Fibroblast of lung (primary cell): ENCODE results near the gene EPHB6. TPM values are rescaled to one million over a fixed set of nuclear protein-coding genes. Genes with fewer than 3 reads are reported as not detected.

ENCODE experiments used
- DNase-seq, 2 donors: peaks; one replicate each; pipeline versions ENCODE4 v3.0.0 to v3.0.0-alpha.2; 2010; ENCODE audit warnings: low read depth in 2 of 2
- H2AFZ ChIP-seq: 2 replicates; pipeline ENCODE4 v1.5.1; 2012; ENCODE audit warnings: low read length, control low read depth, inconsistent platforms
- H3K27ac ChIP-seq: 2 replicates; pipeline ENCODE4 v1.5.1; 2011; ENCODE audit warnings: low read length, control low read depth; ENCODE audit not compliant: insufficient read depth
- H3K27me3 ChIP-seq: 2 replicates; pipeline ENCODE4 v1.5.1; 2011; ENCODE audit warnings: mild to moderate bottlenecking, low read length; ENCODE audit not compliant: control insufficient read depth, insufficient read depth
- H3K36me3 ChIP-seq: 2 replicates; pipeline ENCODE4 v1.5.1; 2011; ENCODE audit warnings: low read length; ENCODE audit not compliant: control insufficient read depth, insufficient read depth
- H3K4me1 ChIP-seq: 2 replicates; pipeline ENCODE4 v1.5.1; 2011; ENCODE audit warnings: low read length; ENCODE audit not compliant: control insufficient read depth, insufficient read depth; ENCODE audit errors: extremely low read depth
- H3K4me2 ChIP-seq: 2 replicates; pipeline ENCODE4 v1.5.1; 2011; ENCODE audit warnings: low read length, control low read depth; ENCODE audit not compliant: insufficient read depth; ENCODE audit errors: extremely low read depth
- H3K4me3 ChIP-seq, 4 experiments: fragments of 200-600 bp in 1 of 4; sonication (generic) in 1 of 4; replicated peaks in 1 of 4; 2 replicates each; pipeline ENCODE4 v1.5.1; 2011 to 2016; ENCODE audit warnings: low read length in 4 of 4, low read depth in 3 of 4, mild to moderate bottlenecking in 3 of 4, control low read depth in 2 of 4, inconsistent platforms in 1 of 4, mixed read lengths in 1 of 4; ENCODE audit not compliant: insufficient read depth in 1 of 4; ENCODE audit errors: control extremely low read depth in 1 of 4
- H3K79me2 ChIP-seq: 2 replicates; pipeline ENCODE4 v1.5.1; 2012; ENCODE audit warnings: mild to moderate bottlenecking, low read length, inconsistent platforms; ENCODE audit not compliant: control insufficient read depth, insufficient read depth
- H3K9ac ChIP-seq: 2 replicates; pipeline ENCODE4 v1.5.1; 2011; ENCODE audit warnings: mild to moderate bottlenecking, low read length, control low read depth; ENCODE audit not compliant: insufficient read depth
- H3K9me3 ChIP-seq: 2 replicates; pipeline ENCODE4 v1.5.1; 2012; ENCODE audit warnings: low read depth, low read length; ENCODE audit not compliant: control insufficient read depth, insufficient read depth
- H4K20me1 ChIP-seq: 2 replicates; pipeline ENCODE4 v1.5.1; 2011; ENCODE audit warnings: low read length; ENCODE audit not compliant: control insufficient read depth, insufficient read depth; ENCODE audit errors: extremely low read depth
- CTCF ChIP-seq, 2 donors: IDR thresholded peaks in 1 of 2; conservative IDR thresholded peaks in 1 of 2; 1 replicate in 1 of 2; 2 replicates in 1 of 2; pipeline ENCODE4 v1.5.1; 2011 to 2012; ENCODE audit warnings: low read length in 2 of 2, control low read depth in 1 of 2, inconsistent platforms in 1 of 2, low read depth in 1 of 2, mild to moderate bottlenecking in 1 of 2
- EZH2 ChIP-seq: IDR thresholded peaks from 2 replicates; pipeline ENCODE4 v1.5.1; 2012; ENCODE audit warnings: low read length, control low read depth, mild to moderate bottlenecking; ENCODE audit errors: missing control alignments
- polyA plus RNA-seq, 2 donors: library from polyadenylated mRNA; depleted of rRNA in 1 of 2; stranded (reverse) in 1 of 2; unstranded in 1 of 2; fragments of >200 nt; gene quantifications; 2 replicates each; pipeline ENCODE4 v1.2.1, GENCODE V29; 2011 to 2012; ENCODE audit warnings: missing spikeins in 1 of 2
- total RNA-seq: library from RNA; depleted of rRNA; stranded (reverse); fragments of >200 nt; gene quantifications from 2 replicates; pipeline ENCODE4 v1.2.1, GENCODE V29; 2014

Gene EPHB6
- total and polyA plus RNA-seq, 2 donors (not counting 1 experiment from before 2014, with no cell fraction given): 1.1 to 4.3 TPM

GRCh38 chr7:142813699-142814098, 41.2 kb upstream of the EPHB6 start:
- Histone ChIP-seq H3K27me3 (peaks cover 2% of the 10 kb centered on the region), H3K4me2 (no peak overlapping the region), H3K79me2 (no peaks in the 10 kb centered on the region), H2AFZ (no peak overlapping the region), H3K4me3 (no peak overlapping the region), H3K27ac (no peak overlapping the region), H3K4me1 (no peaks in the 10 kb centered on the region), H3K9ac (no peak overlapping the region), H3K9me3 (no peaks in the 10 kb centered on the region), H3K36me3 (no peaks in the 10 kb centered on the region), H4K20me1 (no peaks in the 10 kb centered on the region)
- no peak for TF ChIP-seq EZH2
- no peak for DNase-seq

GRCh38 chr7:142814451-142814850, 40.4 kb upstream of the EPHB6 start:
- Histone ChIP-seq H4K20me1 (no peaks in the 10 kb centered on the region), H3K4me1 (no peaks in the 10 kb centered on the region), H3K4me2 (no peak overlapping the region), H2AFZ (no peak overlapping the region), H3K27ac (no peak overlapping the region), H3K4me3 (no peak overlapping the region), H3K79me2 (no peaks in the 10 kb centered on the region), H3K9me3 (no peaks in the 10 kb centered on the region), H3K36me3 (no peaks in the 10 kb centered on the region), H3K9ac (no peak overlapping the region), H3K27me3 (peaks cover 2% of the 10 kb centered on the region)
- TF ChIP-seq CTCF (conservative IDR thresholded peaks at IDR 0.05 in 1 of 2, IDR thresholded peaks at IDR 0.05 in 1 of 2; ENCODE audit: low read depth in 1 of 2, low read length in 2 of 2) (no peak), EZH2 (no peak)
- DNase-seq: no peak

DNA sequence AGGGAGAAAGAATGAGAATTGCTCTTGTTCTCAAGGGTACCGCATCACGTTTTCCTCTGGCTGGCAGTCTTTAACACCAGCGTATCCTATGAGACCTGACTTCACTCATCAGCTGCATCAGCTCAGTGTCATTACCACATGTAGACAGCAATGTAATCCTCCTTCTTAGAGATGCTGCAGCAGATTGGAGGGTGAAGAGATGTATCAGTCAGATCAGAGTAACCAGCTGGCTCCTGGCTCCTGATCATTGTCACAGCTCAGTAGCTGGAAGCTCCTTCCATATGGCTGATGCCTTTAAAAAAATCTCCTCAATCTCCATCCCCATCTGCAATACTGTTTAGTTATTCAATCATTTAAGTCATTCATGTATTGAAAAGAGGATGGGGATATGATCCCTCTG, 39.7 kb upstream of the EPHB6 start:
- Histone ChIP-seq H3K36me3 (no peaks in the 10 kb centered on the region), H3K4me3 (no peak overlapping the region), H3K27ac (no peak overlapping the region), H3K79me2 (no peaks in the 10 kb centered on the region), H3K9me3 (no peaks in the 10 kb centered on the region), H3K4me1 (no peaks in the 10 kb centered on the region), H2AFZ (no peak overlapping the region), H3K9ac (no peak overlapping the region), H4K20me1 (no peaks in the 10 kb centered on the region), H3K4me2 (no peak overlapping the region), H3K27me3 (peaks cover 2% of the 10 kb centered on the region)
- DNase-seq: no peak
- TF ChIP-seq CTCF (conservative IDR thresholded peaks at IDR 0.05 in 1 of 2, IDR thresholded peaks at IDR 0.05 in 1 of 2; ENCODE audit: low read depth in 1 of 2, low read length in 2 of 2): no peak
- TF ChIP-seq EZH2: no peak
